ENCODE data around the gene ARL4D. TPM values are rescaled to one million over a fixed set of nuclear protein-coding genes. Genes with fewer than 3 reads are reported as not detected.

Gene ARL4D
- total RNA-seq, 4 donors from 2014 or later, result 30.3 to 50.6 (median 43.7) TPM

- no peak overlapping the region for H3K4me3 ChIP-seq (ENCODE audit: low read depth, poor library complexity, severe bottlenecking)
- WGBS, 2 donors, result 42 to 51% methylated on average over 5 to 6 of the region's 6 CpGs
- DNase-seq (ENCODE audit: low spot score in 2 of 2), result no peak
- TF ChIP-seq POLR2A (IDR thresholded peaks at IDR 0.05) (no peak), CTCF (IDR thresholded peaks at IDR 0.05) (no peak)
- intact Hi-C loops (cut with DNase I; ENCODE audit: low total_unique reads), result no loop called here
These were observed 12.0 kb downstream of the ARL4D start for GRCh38 chr17:43410557-43411368.

GRCh38 chr17:43411369-43411677, 12.5 kb downstream of the ARL4D start:
- intact Hi-C loops (cut with DNase I; ENCODE audit: low total_unique reads), result no loop called here

GRCh38 chr17:43411749-43412148, 13.0 kb downstream of the ARL4D start:
- intact Hi-C loops (cut with DNase I; ENCODE audit: low total_unique reads), result no loop called here
- TF ChIP-seq POLR2A (IDR thresholded peaks at IDR 0.05), result no peak
- no peak for TF ChIP-seq CTCF (IDR thresholded peaks at IDR 0.05)
- H3K4me3 ChIP-seq (ENCODE audit: low read depth, poor library complexity, severe bottlenecking), result no peak overlapping the region
- 56% methylated on average over 6 of the region's 6 CpGs for WGBS, 2 donors
- DNase-seq (ENCODE audit: low spot score in 2 of 2), result no peak

More at GRCh38 chr17:43411369-43411677, 12.5 kb downstream of the ARL4D start:
- no peak for DNase-seq (ENCODE audit: low spot score in 2 of 2)
- no peak for TF ChIP-seq POLR2A (IDR thresholded peaks at IDR 0.05)
- TF ChIP-seq CTCF (IDR thresholded peaks at IDR 0.05), result no peak
- no peak overlapping the region for H3K4me3 ChIP-seq (ENCODE audit: low read depth, poor library complexity, severe bottlenecking)

- H3K4me3 ChIP-seq (ENCODE audit: low read depth, poor library complexity, severe bottlenecking), result no peak overlapping the region
- no peak for TF ChIP-seq CTCF (IDR thresholded peaks at IDR 0.05)
- TF ChIP-seq POLR2A (IDR thresholded peaks at IDR 0.05), result no peak
- no peak for DNase-seq (ENCODE audit: low spot score in 2 of 2)
- WGBS, 2 donors, result 88 to 100% methylated on average over 1 of the region's 1 CpG
- intact Hi-C loops (cut with DNase I; ENCODE audit: low total_unique reads), result no loop called here
These were observed 13.4 kb downstream of the ARL4D start for GRCh38 chr17:43412166-43412565.

GRCh38 chr17:43416998-43417890, 18.5 kb downstream of the ARL4D start:
- TF ChIP-seq CTCF (IDR thresholded peaks at IDR 0.05) (no peak), POLR2A (IDR thresholded peaks at IDR 0.05) (no peak)
- intact Hi-C loops (cut with DNase I; ENCODE audit: low total_unique reads), result no loop called here
- no peak overlapping the region for H3K4me3 ChIP-seq (ENCODE audit: low read depth, poor library complexity, severe bottlenecking)
- peak; percentile 74 to 94 for DNase-seq (ENCODE audit: low spot score in 2 of 2)
- 14 to 16% methylated on average over 13 of the region's 13 CpGs for WGBS, 2 donors
